ENCODE measurements around the gene ARHGEF12.

ARHGEF12 gene

GRCh38 chr11:120335908-120336640 lies at the start of gene ARHGEF12:
Gene ARHGEF12, plus strand, starts transcription at chr11:120336413. Its CDS starts 831 bp downstream, at chr11:120337244.
- Mint-ChIP-seq H3K9me3 (no peaks in the 10 kb centered on the region), H3K4me1 (peaks cover 20% of the 10 kb centered on the region), H3K36me3 (peaks cover 2% of the 10 kb centered on the region), H3K27ac (peak within 1 kb of the TSS; percentile 51), H3K4me3 (peak within 1 kb of the TSS; percentile 81), H3K27me3 (peaks cover 69% of the 10 kb centered on the region)
- peak; percentile 69 for DNase-seq
- CTCF ChIA-PET: interaction anchor here (1.1 to 2.3 kb wide), 7 partner anchors 9 to 468 kb away, joined by 3 to 8 read pairs (median 4); partner anchors contain the start of gene GRIK4

GRCh38 chr11:120288021-120288420 lies 48.2 kb upstream of the ARHGEF12 start:
- no peak for DNase-seq
- no peaks in the 10 kb centered on the region for H3K36me3 Mint-ChIP-seq
- H3K27ac Mint-ChIP-seq: no peak overlapping the region
- H3K27me3 Mint-ChIP-seq: peaks cover 20% of the 10 kb centered on the region
- CTCF ChIA-PET: interaction anchor here (1.1 to 1.5 kb wide), 3 partner anchors 9 to 53 kb away, joined by 3 to 4 read pairs (median 4); no protein-coding TSS in a partner anchor
- no peaks in the 10 kb centered on the region for H3K4me1 Mint-ChIP-seq
- no peak overlapping the region for H3K4me3 Mint-ChIP-seq
- H3K9me3 Mint-ChIP-seq: no peaks in the 10 kb centered on the region

GRCh38 chr11:120289426-120289825 lies 46.8 kb upstream of the ARHGEF12 start:
- no peaks in the 10 kb centered on the region for H3K4me1 Mint-ChIP-seq
- no peaks in the 10 kb centered on the region for H3K9me3 Mint-ChIP-seq
- H3K27me3 Mint-ChIP-seq: peaks cover 34% of the 10 kb centered on the region
- CTCF ChIA-PET: interaction anchor here (1.5 to 1.7 kb wide), 2 partner anchors 11 to 41 kb away, joined by 4 to 5 read pairs; no protein-coding TSS in a partner anchor
- DNase-seq: no peak
- H3K27ac Mint-ChIP-seq: no peak overlapping the region
- H3K4me3 Mint-ChIP-seq: no peak overlapping the region
- H3K36me3 Mint-ChIP-seq: no peaks in the 10 kb centered on the region

GRCh38 chr11:120290956-120291355 lies 45.3 kb upstream of the ARHGEF12 start:
- no peak for DNase-seq
- H3K4me3 Mint-ChIP-seq: no peak overlapping the region
- CTCF ChIA-PET: interaction anchor here (1.1 to 1.8 kb wide), 3 partner anchors 9 to 56 kb away, joined by 3 to 7 read pairs (median 5); no protein-coding TSS in a partner anchor
- peaks cover 49% of the 10 kb centered on the region for H3K27me3 Mint-ChIP-seq
- H3K27ac Mint-ChIP-seq: no peak overlapping the region
- H3K9me3 Mint-ChIP-seq: no peaks in the 10 kb centered on the region
- no peaks in the 10 kb centered on the region for H3K36me3 Mint-ChIP-seq
- H3K4me1 Mint-ChIP-seq: no peaks in the 10 kb centered on the region

- H3K4me3 Mint-ChIP-seq: no peak overlapping the region
- no peak overlapping the region for H3K27ac Mint-ChIP-seq
- peaks cover 57% of the 10 kb centered on the region for H3K27me3 Mint-ChIP-seq
- DNase-seq: no peak
- CTCF ChIA-PET: interaction anchor here (1.6 kb wide), 1 partner anchor 57 kb away, joined by 4 read pairs; no protein-coding TSS in a partner anchor
- H3K9me3 Mint-ChIP-seq: no peaks in the 10 kb centered on the region
- no peaks in the 10 kb centered on the region for H3K4me1 Mint-ChIP-seq
- H3K36me3 Mint-ChIP-seq: no peaks in the 10 kb centered on the region
Measured at GRCh38 chr11:120293038-120293800, 43.0 kb upstream of the ARHGEF12 start.

- no peak overlapping the region for H3K27ac Mint-ChIP-seq
- CTCF ChIA-PET: interaction anchor here (1.6 kb wide), 1 partner anchor 58 kb away, joined by 4 read pairs; no protein-coding TSS in a partner anchor
- peaks cover 63% of the 10 kb centered on the region for H3K27me3 Mint-ChIP-seq
- no peaks in the 10 kb centered on the region for H3K36me3 Mint-ChIP-seq
- no peaks in the 10 kb centered on the region for H3K4me1 Mint-ChIP-seq
- H3K4me3 Mint-ChIP-seq: no peak overlapping the region
- no peak for DNase-seq
- H3K9me3 Mint-ChIP-seq: no peaks in the 10 kb centered on the region
Measured at GRCh38 chr11:120294096-120294495, 42.1 kb upstream of the ARHGEF12 start.

GRCh38 chr11:120295099-120295498 lies 41.1 kb upstream of the ARHGEF12 start:
- DNase-seq: no peak
- H3K4me3 Mint-ChIP-seq: no peak overlapping the region
- no peaks in the 10 kb centered on the region for H3K4me1 Mint-ChIP-seq
- CTCF ChIA-PET: interaction anchor here (1.6 kb wide), 1 partner anchor 59 kb away, joined by 4 read pairs; no protein-coding TSS in a partner anchor
- H3K36me3 Mint-ChIP-seq: no peaks in the 10 kb centered on the region
- H3K9me3 Mint-ChIP-seq: no peaks in the 10 kb centered on the region
- peaks cover 59% of the 10 kb centered on the region for H3K27me3 Mint-ChIP-seq
- no peak overlapping the region for H3K27ac Mint-ChIP-seq

- Mint-ChIP-seq H3K36me3 (no peaks in the 10 kb centered on the region), H3K27me3 (peaks cover 64% of the 10 kb centered on the region), H3K27ac (no peak overlapping the region), H3K4me3 (no peak overlapping the region), H3K9me3 (no peaks in the 10 kb centered on the region), H3K4me1 (no peaks in the 10 kb centered on the region)
- CTCF ChIA-PET: interaction anchor here (10.8 kb wide), 1 partner anchor 62 kb away, joined by 234 read pairs; the partner anchor contains the start of gene POU2F3
- DNase-seq: no peak
Measured at GRCh38 chr11:120296554-120296953, 39.7 kb upstream of the ARHGEF12 start.

GRCh38 chr11:120298461-120298860 lies 37.8 kb upstream of the ARHGEF12 start:
- Mint-ChIP-seq H3K4me1 (no peaks in the 10 kb centered on the region), H3K9me3 (no peaks in the 10 kb centered on the region), H3K4me3 (no peak overlapping the region), H3K36me3 (no peaks in the 10 kb centered on the region), H3K27me3 (peaks cover 73% of the 10 kb centered on the region), H3K27ac (no peak overlapping the region)
- DNase-seq: no peak
- CTCF ChIA-PET: interaction anchor here (10.8 kb wide), 1 partner anchor 64 kb away, joined by 234 read pairs; the partner anchor contains the start of gene POU2F3

GRCh38 chr11:120302001-120302805 lies 34.0 kb upstream of the ARHGEF12 start:
- H3K36me3 Mint-ChIP-seq: no peaks in the 10 kb centered on the region
- CTCF ChIA-PET: interaction anchor here (0.9 to 10.8 kb wide), 14 partner anchors 12 to 137 kb away, joined by 3 to 234 read pairs (median 4); partner anchors contain the start of genes POU2F3 and TLCD5
- H3K4me1 Mint-ChIP-seq: no peaks in the 10 kb centered on the region
- DNase-seq: no peak
- peaks cover 54% of the 10 kb centered on the region for H3K27me3 Mint-ChIP-seq
- no peaks in the 10 kb centered on the region for H3K9me3 Mint-ChIP-seq
- no peak overlapping the region for H3K27ac Mint-ChIP-seq
- H3K4me3 Mint-ChIP-seq: no peak overlapping the region

- Mint-ChIP-seq H3K4me3 (no peak overlapping the region), H3K9me3 (no peaks in the 10 kb centered on the region), H3K27ac (no peak overlapping the region), H3K4me1 (no peaks in the 10 kb centered on the region), H3K27me3 (peaks cover 46% of the 10 kb centered on the region), H3K36me3 (no peaks in the 10 kb centered on the region)
- peak; percentile 68 for DNase-seq
- CTCF ChIA-PET: interaction anchor here (0.5 to 10.8 kb wide), 19 partner anchors 11 to 293 kb away, joined by 3 to 234 read pairs (median 4); partner anchors contain the start of genes POU2F3 and TLCD5
Measured at GRCh38 chr11:120303004-120303637, 33.1 kb upstream of the ARHGEF12 start.

GRCh38 chr11:120304526-120304925 lies 31.7 kb upstream of the ARHGEF12 start:
- Mint-ChIP-seq H3K4me3 (no peak overlapping the region), H3K27me3 (peaks cover 41% of the 10 kb centered on the region), H3K27ac (no peak overlapping the region), H3K36me3 (no peaks in the 10 kb centered on the region), H3K4me1 (no peaks in the 10 kb centered on the region), H3K9me3 (no peaks in the 10 kb centered on the region)
- DNase-seq: no peak
- CTCF ChIA-PET: interaction anchor here (0.7 to 10.8 kb wide), 7 partner anchors 34 to 223 kb away, joined by 3 to 234 read pairs (median 14); partner anchors contain the start of gene POU2F3

- CTCF ChIA-PET: interaction anchor here (3.6 to 10.8 kb wide), 2 partner anchors 58 to 71 kb away, joined by 24 to 234 read pairs; partner anchors contain the start of gene POU2F3
- peaks cover 36% of the 10 kb centered on the region for H3K27me3 Mint-ChIP-seq
- H3K36me3 Mint-ChIP-seq: no peaks in the 10 kb centered on the region
- H3K4me3 Mint-ChIP-seq: no peak overlapping the region
- DNase-seq: no peak
- H3K27ac Mint-ChIP-seq: no peak overlapping the region
- H3K9me3 Mint-ChIP-seq: no peaks in the 10 kb centered on the region
- no peaks in the 10 kb centered on the region for H3K4me1 Mint-ChIP-seq
Measured at GRCh38 chr11:120305286-120305685, 30.9 kb upstream of the ARHGEF12 start.
